Measurements from ENCODE around the gene MST1. TPM values are rescaled to one million over a fixed set of nuclear protein-coding genes. Genes with fewer than 3 reads are reported as not detected.

Gene MST1
- total RNA-seq, 1 experiment from 2014 or later = 13.8 TPM

DNA sequence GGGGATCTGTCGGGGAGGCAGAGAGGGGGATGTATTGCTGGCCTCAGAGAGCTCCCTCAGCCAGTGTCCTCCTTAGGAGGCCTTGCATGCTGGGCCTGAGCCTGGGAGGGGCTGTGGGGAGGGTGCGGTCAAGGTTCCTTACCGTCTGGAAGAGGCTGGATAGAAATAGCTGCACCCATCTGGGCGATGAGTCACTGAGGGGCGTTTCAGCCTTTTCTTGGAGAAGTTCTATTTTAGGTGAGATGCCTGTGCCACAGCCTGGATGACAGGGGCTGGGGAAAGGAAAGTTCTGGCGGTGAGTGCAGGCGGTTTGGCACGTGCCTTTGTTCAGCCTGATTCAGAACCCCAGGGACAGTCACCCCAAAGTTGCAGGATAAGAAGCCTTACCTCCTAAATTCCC lies 50.8 kb downstream of the MST1 start:
- no peaks in the 10 kb centered on the region for H3K9me3 Mint-ChIP-seq
- no peaks in the 10 kb centered on the region for H3K4me1 Mint-ChIP-seq
- TF ChIP-seq, protein P1, sequence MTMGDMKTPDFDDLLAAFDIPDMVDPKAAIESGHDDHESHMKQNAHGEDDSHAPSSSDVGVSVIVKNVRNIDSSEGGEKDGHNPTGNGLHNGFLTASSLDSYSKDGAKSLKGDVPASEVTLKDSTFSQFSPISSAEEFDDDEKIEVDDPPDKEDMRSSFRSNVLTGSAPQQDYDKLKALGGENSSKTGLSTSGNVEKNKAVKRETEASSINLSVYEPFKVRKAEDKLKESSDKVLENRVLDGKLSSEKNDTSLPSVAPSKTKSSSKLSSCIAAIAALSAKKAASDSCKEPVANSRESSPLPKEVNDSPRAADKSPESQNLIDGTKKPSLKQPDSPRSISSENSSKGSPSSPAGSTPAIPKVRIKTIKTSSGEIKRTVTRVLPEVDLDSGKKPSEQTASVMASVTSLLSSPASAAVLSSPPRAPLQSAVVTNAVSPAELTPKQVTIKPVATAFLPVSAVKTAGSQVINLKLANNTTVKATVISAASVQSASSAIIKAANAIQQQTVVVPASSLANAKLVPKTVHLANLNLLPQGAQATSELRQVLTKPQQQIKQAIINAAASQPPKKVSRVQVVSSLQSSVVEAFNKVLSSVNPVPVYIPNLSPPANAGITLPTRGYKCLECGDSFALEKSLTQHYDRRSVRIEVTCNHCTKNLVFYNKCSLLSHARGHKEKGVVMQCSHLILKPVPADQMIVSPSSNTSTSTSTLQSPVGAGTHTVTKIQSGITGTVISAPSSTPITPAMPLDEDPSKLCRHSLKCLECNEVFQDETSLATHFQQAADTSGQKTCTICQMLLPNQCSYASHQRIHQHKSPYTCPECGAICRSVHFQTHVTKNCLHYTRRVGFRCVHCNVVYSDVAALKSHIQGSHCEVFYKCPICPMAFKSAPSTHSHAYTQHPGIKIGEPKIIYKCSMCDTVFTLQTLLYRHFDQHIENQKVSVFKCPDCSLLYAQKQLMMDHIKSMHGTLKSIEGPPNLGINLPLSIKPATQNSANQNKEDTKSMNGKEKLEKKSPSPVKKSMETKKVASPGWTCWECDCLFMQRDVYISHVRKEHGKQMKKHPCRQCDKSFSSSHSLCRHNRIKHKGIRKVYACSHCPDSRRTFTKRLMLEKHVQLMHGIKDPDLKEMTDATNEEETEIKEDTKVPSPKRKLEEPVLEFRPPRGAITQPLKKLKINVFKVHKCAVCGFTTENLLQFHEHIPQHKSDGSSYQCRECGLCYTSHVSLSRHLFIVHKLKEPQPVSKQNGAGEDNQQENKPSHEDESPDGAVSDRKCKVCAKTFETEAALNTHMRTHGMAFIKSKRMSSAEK (CRISPR knock-in tag; IDR thresholded peaks at IDR 0.05; ENCODE audit: borderline replicate concordance) = no peak
- TF ChIP-seq ESRRA (CRISPR knock-in tag; IDR thresholded peaks at IDR 0.05; ENCODE audit: borderline replicate concordance) (no peak), ARID4B (CRISPR knock-in tag; IDR thresholded peaks at IDR 0.05; ENCODE audit: borderline replicate concordance) (no peak)
- no peaks in the 10 kb centered on the region for H3K36me3 Mint-ChIP-seq
- POLR2A ChIA-PET = interaction anchor here (0.6 kb wide), 1 partner anchor 93 kb away, joined by 4 read pairs; no protein-coding TSS in a partner anchor
- CTCF ChIA-PET = interaction anchor here (1.6 kb wide), 1 partner anchor 75 kb away, joined by 3 read pairs; no protein-coding TSS in a partner anchor
- no peaks in the 10 kb centered on the region for H3K27me3 Mint-ChIP-seq (ENCODE audit: low read depth)
- no peak overlapping the region; the same call in 1 of the 2 replicates for H3K27ac Mint-ChIP-seq
- ATAC-seq (no peak), DNase-seq (ENCODE audit: low spot score) (no peak)
- no peak overlapping the region for H3K4me3 Mint-ChIP-seq

DNA sequence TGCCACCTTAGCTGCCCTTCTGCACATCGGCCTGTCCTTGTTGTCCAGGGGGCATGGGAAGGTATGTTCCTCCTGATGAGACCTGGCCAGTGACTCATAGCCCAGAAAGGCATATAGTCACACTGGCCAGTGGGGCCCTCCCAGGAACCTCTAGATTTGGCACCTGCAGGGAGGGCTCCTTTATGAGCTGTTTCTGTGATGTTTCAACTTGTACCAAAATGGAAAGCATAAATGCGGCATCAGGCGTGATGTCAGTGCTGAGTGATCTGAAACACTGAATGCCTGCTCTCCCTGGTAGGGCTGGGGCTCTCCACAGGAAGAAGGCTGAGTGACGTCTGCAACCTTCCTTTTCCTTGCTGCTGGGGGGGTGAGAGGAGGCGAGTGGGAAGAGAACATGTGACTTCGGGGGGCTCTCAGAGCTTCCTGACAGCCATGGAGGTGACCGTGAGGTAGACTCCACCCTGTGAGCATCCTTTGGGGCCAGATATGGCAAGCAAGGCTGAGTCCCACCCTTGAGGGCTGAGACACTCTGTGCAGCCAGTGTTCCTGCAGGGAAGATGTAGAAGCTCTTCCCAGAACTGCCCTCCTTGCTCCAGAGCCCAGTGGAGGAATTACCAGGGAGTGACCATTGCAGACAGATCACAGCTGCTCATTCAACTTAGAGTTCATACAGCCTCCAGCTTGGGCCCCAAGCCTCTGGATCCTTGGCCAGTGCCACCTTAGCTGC lies 52.2 kb downstream of the MST1 start:
- CTCF ChIA-PET = interaction anchor here (0.9 to 1.6 kb wide), 4 partner anchors 34 to 97 kb away, joined by 3 to 5 read pairs (median 4); no protein-coding TSS in a partner anchor
- no peak overlapping the region for H3K27ac Mint-ChIP-seq
- H3K36me3 Mint-ChIP-seq = no peaks in the 10 kb centered on the region
- ATAC-seq = no peak
- peaks cover 1% of the 10 kb centered on the region for H3K9me3 Mint-ChIP-seq
- H3K4me1 Mint-ChIP-seq = no peaks in the 10 kb centered on the region
- no peak for DNase-seq (ENCODE audit: low spot score)
- no peaks in the 10 kb centered on the region for H3K27me3 Mint-ChIP-seq (ENCODE audit: low read depth)
- H3K4me3 Mint-ChIP-seq = no peak overlapping the region
- POLR2A ChIA-PET = no interaction called here
- TF ChIP-seq STAT6 (CRISPR knock-in tag; conservative IDR thresholded peaks at IDR 0.05; ENCODE audit: low read depth) = no peak
- no peak for TF ChIP-seq GTF2I (CRISPR knock-in tag; conservative IDR thresholded peaks at IDR 0.05)
- TF ChIP-seq, protein P2, sequence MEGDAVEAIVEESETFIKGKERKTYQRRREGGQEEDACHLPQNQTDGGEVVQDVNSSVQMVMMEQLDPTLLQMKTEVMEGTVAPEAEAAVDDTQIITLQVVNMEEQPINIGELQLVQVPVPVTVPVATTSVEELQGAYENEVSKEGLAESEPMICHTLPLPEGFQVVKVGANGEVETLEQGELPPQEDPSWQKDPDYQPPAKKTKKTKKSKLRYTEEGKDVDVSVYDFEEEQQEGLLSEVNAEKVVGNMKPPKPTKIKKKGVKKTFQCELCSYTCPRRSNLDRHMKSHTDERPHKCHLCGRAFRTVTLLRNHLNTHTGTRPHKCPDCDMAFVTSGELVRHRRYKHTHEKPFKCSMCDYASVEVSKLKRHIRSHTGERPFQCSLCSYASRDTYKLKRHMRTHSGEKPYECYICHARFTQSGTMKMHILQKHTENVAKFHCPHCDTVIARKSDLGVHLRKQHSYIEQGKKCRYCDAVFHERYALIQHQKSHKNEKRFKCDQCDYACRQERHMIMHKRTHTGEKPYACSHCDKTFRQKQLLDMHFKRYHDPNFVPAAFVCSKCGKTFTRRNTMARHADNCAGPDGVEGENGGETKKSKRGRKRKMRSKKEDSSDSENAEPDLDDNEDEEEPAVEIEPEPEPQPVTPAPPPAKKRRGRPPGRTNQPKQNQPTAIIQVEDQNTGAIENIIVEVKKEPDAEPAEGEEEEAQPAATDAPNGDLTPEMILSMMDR (IDR thresholded peaks at IDR 0.05) = no peak
- no peak for TF ChIP-seq ARID4B (CRISPR knock-in tag; IDR thresholded peaks at IDR 0.05; ENCODE audit: borderline replicate concordance)
- no peak for TF ChIP-seq GABPB1 (CRISPR knock-in tag; IDR thresholded peaks at IDR 0.05)
- no peak for TF ChIP-seq AR (CRISPR knock-in tag; IDR thresholded peaks at IDR 0.05)
- TF ChIP-seq ZNF671 (CRISPR knock-in tag; IDR thresholded peaks at IDR 0.05) = no peak
- no peak for TF ChIP-seq CREM (CRISPR knock-in tag; IDR thresholded peaks at IDR 0.05)
- TF ChIP-seq NFATC4 (CRISPR knock-in tag; IDR thresholded peaks at IDR 0.05) = no peak

All from WTC11 (cell line).